ENCODE measurements around the gene C1D. TPM values are rescaled to one million over a fixed set of nuclear protein-coding genes. Genes with fewer than 3 reads are reported as not detected.

C1D gene
- total RNA-seq, 1 experiment from 2014 or later: 21.3 TPM

- Histone ChIP-seq H3K4me3 (ENCODE audit: low read depth, low read length, poor library complexity, severe bottlenecking) (no peak overlapping the region), H3K27ac (ENCODE audit: low read depth, low read length, poor library complexity, severe bottlenecking) (no peak overlapping the region), H3K27me3 (replicated peaks; ENCODE audit: insufficient read depth, low read depth, low read length, poor library complexity) (no peaks in the 10 kb centered on the region), H3K36me3 (ENCODE audit: insufficient read depth, low read length, poor library complexity, severe bottlenecking) (no peaks in the 10 kb centered on the region), H3K4me1 (ENCODE audit: insufficient read depth, low read length, poor library complexity, severe bottlenecking) (no peaks in the 10 kb centered on the region), H3K9me3 (ENCODE audit: low read depth, low read length, poor library complexity, severe bottlenecking) (no peaks in the 10 kb centered on the region)
- TF ChIP-seq CTCF (conservative IDR thresholded peaks at IDR 0.05; ENCODE audit: low read depth, low read length) (no peak), EZH2 (IDR thresholded peaks at IDR 0.05; ENCODE audit: borderline replicate concordance, low read depth, low read length, poor library complexity, severe bottlenecking) (no peak)
- CTCF ChIA-PET: no interaction called here
- DNase-seq (ENCODE audit: low spot score): no peak
- POLR2A ChIA-PET (ENCODE audit: low non-redundant PET): no interaction called here
- intact Hi-C loops (cut with micrococcal nuclease; ENCODE audit: unreplicated experiment): no loop called here
- no TSS peak for BruUV-seq (replicated peaks)
These were observed 71.3 kb downstream of the C1D start for GRCh38 chr2:67991456-67991855.

Other genes with a start within 250 kb of the C1D start
- 37.1 and 46.0 TPM in 2 replicates for gene PNO1, start 94.9 kb upstream of the C1D start, total RNA-seq (2021)
- gene PPP3R1, start 189.5 kb upstream of the C1D start, total RNA-seq (2021): 83.8 and 86.0 TPM in 2 replicates